Fibroblast of peridontal ligament (primary cell): ENCODE data around the gene RGS6.

Source experiments
- DNase-seq: peaks from one replicate; pipeline ENCODE4 v3.0.0-alpha.2; 2010; ENCODE audit errors: extremely low read depth

RGS6 gene

GRCh38 chr14:72075649-72076334 lies 143.6 kb downstream of the RGS6 start:
- DNase-seq, result no peak

- no peak for DNase-seq
Observed at GRCh38 chr14:72081137-72081536, 148.9 kb downstream of the RGS6 start.

DNA sequence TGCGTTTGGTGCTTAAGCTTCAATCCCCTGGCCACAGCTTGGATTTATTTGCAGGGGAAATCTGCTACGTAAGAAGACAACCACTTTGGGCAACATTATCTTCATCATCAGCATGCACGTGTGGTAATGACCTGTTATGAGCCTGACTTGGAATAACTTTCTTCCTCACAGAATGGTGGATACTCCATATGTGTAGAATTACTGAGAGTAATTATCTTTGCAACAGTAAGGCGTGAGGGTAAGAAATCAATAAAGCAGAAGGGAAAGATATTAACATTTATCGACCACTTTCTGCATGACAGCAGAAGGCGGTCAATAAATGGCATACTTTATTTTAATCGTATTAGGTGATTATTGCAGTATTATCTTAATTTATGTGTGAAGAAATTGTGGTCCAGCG lies 152.7 kb downstream of the RGS6 start:
- no peak for DNase-seq

GRCh38 chr14:72089625-72090024 lies 157.4 kb downstream of the RGS6 start:
- no peak for DNase-seq

GRCh38 chr14:72094844-72095582 lies 162.8 kb downstream of the RGS6 start:
- DNase-seq, result no peak

- DNase-seq, result no peak
Observed at GRCh38 chr14:72097173-72097783, 165.0 kb downstream of the RGS6 start.

DNA sequence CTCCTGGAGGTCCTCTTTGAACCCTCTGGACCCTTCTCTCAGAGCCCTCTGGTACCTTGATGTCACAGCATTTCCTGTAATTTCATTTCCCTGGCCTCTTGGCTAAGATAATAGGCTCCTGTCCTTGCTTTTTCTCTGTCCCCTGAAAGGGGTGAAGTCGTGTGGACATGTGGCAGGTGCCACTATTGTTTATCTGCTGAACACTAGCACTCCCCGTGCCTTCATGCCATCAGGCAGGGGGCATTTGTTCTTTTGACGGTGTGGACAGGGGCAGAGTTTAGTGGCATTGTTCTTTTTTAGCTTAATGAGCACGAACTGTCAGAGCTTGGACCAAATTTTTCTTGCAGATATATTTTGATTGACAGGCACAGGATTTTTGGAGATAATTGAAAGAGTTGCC lies 166.0 kb downstream of the RGS6 start:
- no peak for DNase-seq

GRCh38 chr14:72099566-72099965 lies 167.3 kb downstream of the RGS6 start:
- DNase-seq, result no peak

DNA sequence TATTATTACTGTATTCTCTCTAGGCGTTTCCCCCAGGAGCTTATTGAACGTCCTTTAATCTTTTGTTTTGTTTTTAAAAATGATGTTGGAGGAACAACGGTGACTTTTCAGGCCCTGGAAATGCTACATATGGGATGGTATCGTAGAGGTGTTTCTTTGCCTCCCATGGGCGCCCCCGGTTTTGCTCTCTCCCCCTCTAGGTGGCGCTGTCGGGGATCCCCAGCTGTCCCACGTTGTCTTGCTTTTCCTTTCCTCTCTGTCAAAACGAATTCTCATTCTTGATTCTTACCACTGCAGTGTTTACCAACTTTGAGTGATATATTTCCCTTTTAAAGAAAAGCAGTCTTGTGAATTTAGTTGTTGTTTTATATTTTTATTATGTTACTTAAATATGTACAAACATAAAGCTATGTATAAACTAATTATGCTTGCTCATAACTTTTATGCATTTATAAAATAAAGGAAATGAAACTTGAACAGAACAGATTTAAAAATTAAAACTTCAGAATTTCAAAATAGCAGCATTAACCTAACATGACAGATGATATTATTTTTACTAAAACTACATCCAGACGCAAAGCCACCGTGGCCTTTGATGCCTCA lies 171.9 kb downstream of the RGS6 start:
- DNase-seq, result no peak

DNA sequence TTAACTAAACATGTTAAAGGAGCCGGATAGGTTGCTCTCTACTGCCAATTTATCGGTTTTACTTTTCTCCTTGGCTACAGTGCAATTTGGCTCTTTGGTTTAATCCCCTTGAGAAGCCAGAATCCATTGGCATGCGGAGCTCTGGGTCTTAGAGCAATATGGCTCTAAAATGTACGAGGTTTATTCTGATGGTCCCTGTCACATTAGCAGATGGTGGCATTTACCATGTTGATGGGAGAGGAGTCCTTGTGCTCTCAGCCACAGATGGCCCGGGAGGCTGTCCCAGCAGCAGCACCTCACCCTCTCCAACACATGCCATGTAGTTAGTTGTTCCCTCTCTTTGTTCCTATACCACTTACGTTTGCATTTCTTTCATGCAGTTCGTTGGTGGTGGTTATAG lies 179.7 kb downstream of the RGS6 start:
- no peak for DNase-seq

DNA sequence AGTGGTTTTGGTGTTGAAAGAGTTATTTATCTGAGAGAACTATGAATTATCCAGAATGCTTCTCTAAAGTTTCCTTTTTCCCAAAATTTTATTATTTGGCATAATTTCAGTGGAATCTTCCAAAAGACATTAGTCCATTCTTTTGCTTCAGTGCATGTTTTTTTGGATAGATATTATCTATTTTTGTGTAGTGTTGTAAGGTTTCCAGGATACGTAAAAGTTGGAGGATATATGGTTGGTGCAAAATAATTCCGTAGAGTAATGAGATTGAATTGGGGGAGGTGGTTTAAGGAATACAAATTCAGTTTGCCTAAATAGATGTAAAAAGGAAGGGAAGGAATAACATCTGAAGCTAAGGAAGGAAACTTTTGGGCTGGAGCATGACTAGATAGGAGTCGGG lies 186.6 kb downstream of the RGS6 start:
- DNase-seq, result no peak

DNA sequence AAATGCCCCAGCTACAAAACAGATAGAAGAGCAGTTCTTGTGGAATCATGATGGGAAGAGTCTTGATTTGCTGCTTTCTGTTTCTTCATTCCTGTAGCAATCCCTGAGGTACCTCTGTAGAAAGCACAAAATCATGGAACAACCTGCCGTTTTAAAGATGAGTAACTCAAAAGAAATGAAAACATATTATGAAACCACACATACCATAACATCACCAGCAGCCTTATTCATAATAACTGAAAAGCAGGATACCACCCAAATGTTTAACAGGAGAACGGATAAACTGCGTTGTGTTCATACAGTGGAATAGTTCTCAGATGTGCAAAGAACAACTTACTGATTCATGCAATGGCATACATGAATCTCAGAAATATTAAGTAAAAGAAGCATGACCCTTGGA lies 188.1 kb downstream of the RGS6 start:
- no peak for DNase-seq

- no peak for DNase-seq
Observed at GRCh38 chr14:72123755-72124154, 191.5 kb downstream of the RGS6 start.

DNA sequence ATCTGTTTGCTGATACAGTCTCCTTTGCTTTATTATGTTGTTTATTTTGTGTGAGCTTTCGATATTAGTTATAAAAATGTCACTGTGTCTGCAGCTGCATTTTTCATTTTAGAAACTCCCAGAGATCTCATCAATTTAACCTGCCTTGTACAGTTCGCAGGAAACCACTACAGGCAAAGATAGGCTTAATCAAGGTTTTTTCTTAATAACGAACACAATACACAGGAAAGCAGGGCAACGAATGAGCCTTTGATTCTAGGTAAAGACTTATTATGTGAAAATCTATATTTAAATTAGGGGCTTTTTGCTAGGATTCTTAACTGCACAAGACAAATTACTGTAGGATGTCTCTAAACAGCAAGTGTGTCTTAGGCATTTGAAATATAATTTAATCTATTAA lies 191.9 kb downstream of the RGS6 start:
- DNase-seq, result no peak

- no peak for DNase-seq
Observed at GRCh38 chr14:72126091-72126490, 193.9 kb downstream of the RGS6 start.

DNA sequence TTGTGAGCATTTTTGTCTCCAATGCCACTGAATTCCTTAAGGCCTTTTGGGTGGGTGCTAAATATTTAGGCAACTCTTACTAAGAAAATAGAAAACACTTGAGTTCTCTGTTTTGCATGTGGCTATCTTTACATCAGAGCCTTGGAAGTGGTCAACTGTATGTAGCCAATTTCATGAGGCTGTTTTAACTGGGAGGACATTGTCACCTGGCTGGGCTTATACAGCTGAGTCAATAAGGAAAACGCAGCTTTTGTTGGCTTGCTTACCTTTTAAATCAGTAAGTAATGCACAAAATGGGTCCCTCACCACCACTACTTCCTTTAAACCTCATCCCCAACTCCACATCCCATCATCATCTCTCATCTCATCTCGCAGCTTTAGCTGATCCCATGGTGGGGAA lies 194.3 kb downstream of the RGS6 start:
- no peak for DNase-seq

GRCh38 chr14:72128629-72129028 lies 196.4 kb downstream of the RGS6 start:
- DNase-seq, result no peak

DNA sequence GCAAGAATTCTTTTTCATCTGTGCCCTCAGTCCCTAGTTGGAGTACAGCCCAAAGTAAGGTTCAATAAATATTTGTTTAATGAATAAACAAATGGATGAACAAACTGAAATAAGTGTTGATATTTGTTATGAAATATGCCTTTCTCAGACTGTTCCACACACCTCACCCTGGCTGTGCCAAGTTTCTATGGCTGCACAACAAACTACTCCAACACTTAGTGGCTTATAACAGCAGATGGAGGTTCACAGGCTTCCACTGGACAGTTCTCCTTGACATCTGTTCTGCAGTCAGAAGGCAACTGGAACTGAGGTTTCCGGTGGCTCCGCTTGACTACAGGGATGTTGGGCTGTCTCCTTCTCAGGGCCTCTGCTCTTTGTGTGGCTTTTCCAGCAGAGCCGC lies 197.1 kb downstream of the RGS6 start:
- DNase-seq, result no peak

- no peak for DNase-seq
Observed at GRCh38 chr14:72141084-72141483, 208.9 kb downstream of the RGS6 start.

GRCh38 chr14:72142328-72142727 lies 210.1 kb downstream of the RGS6 start:
- DNase-seq, result no peak

- DNase-seq, result no peak
Observed at GRCh38 chr14:72146241-72146640, 214.0 kb downstream of the RGS6 start.

DNA sequence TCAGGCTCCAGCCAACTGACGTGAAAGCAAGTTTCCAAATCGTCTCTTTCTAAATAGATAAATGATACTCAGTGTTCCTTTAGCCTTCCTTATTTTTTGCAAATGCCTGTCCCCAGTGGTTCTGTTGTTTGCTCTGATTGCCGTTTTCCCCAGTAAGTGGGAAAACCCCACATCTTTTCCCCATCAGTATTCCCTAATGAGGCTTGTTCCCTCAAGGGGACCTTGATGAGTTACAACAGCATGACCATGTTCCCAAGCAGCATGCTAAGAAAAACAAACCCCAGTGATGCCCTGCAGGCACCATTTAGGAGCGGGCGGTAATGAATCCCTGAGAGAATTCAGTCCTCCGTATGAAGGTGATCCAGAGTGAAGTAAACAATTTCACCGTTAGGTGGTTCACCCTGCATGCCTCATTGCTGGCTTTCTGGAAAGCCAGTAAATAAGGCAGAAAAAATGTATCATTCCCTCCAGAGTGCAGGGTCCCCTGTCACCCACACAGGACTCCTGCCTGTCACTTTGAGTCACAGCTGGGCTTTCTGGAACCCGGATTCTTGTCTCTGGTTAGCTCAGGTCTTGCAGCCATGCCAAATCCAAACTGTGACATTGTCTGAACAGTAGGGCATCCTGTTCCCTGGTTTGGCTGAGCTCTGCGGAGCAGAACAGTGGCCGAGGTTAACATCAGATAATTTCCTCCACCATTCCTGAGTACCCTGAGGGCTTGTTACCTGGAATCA lies 222.6 kb downstream of the RGS6 start:
- DNase-seq, result no peak
